Neural progenitor cell (in vitro differentiated cells): ENCODE data around the gene GHRH.

Source experiments
- EZH2 ChIP-seq: fragments of 200-600 bp; sonication (generic); IDR thresholded peaks from 2 replicates; pipeline ENCODE4 v1.6.1; 2017; ENCODE audit warnings: antibody characterized with exemption, mild to moderate bottlenecking, moderate library complexity
- TF ChIP-seq, protein P1 (sequence below): fragments of 200-600 bp; sonication (generic); IDR thresholded peaks from 2 replicates; pipeline ENCODE4 v1.5.1; 2017; ENCODE audit warnings: antibody characterized with exemption, mild to moderate bottlenecking

DNA sequence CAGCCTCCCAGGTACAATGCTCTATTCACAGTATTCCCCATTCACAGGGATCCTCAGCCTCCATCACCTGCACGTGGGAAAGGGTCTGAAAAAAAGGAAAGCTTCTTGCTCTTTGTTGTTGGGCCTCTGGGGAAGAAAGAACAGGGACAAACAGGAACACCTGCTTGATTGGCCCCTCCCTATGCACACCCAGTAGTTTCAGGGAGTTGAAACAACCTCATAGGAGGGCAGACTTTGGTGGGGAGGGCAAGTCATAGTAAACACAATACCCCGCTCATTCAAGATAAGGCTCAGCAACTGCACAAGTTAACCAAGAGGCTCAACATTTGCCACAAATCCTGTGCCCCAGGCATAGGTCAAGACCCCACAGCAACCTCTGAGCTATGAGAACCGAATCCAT lies 1.7 kb downstream of the GHRH start:
- TF ChIP-seq, protein P1, sequence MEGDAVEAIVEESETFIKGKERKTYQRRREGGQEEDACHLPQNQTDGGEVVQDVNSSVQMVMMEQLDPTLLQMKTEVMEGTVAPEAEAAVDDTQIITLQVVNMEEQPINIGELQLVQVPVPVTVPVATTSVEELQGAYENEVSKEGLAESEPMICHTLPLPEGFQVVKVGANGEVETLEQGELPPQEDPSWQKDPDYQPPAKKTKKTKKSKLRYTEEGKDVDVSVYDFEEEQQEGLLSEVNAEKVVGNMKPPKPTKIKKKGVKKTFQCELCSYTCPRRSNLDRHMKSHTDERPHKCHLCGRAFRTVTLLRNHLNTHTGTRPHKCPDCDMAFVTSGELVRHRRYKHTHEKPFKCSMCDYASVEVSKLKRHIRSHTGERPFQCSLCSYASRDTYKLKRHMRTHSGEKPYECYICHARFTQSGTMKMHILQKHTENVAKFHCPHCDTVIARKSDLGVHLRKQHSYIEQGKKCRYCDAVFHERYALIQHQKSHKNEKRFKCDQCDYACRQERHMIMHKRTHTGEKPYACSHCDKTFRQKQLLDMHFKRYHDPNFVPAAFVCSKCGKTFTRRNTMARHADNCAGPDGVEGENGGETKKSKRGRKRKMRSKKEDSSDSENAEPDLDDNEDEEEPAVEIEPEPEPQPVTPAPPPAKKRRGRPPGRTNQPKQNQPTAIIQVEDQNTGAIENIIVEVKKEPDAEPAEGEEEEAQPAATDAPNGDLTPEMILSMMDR: no peak
- TF ChIP-seq EZH2: no peak
